ENCODE measurements around the gene ATP5PO. TPM values are rescaled to one million over a fixed set of nuclear protein-coding genes. Genes with fewer than 3 reads are reported as not detected.
"Not testable (repeated sequence)": the region's sequence is repeated elsewhere in the genome, so short reads cannot be mapped to it uniquely, and the experiment has no call there.

Gene ATP5PO
- total RNA-seq, 2 experiments from 2014 or later = 234 to 241 TPM

DNA sequence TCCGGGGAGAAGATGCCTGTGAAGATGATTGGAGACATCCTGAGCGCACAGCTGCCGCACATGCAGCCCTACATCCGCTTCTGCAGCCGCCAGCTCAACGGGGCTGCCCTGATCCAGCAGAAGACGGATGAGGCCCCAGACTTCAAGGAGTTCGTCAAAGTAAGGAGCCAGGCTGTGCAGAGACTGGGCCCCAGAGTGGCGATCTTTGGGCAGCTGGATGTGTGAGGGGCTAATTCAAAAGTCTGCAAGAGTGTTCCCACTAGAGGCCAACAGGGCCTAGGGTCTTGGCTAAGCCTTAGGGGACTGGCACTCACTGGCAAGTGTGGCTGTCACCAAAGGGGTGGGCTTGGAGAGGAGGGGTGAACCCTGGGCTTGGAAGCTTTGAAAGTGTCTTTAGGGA, 50.4 kb downstream of the ATP5PO start:
- Mint-ChIP-seq H3K4me3 (no peak overlapping the region), H3K4me1 (ENCODE audit: low read depth) (peaks cover 3% of the 10 kb centered on the region), H3K27me3 (no peaks in the 10 kb centered on the region), H3K9me3 (no peaks in the 10 kb centered on the region), H3K27ac (no peak overlapping the region), H3K36me3 (ENCODE audit: low read depth) (no peaks in the 10 kb centered on the region)
- TF ChIP-seq, protein P1, sequence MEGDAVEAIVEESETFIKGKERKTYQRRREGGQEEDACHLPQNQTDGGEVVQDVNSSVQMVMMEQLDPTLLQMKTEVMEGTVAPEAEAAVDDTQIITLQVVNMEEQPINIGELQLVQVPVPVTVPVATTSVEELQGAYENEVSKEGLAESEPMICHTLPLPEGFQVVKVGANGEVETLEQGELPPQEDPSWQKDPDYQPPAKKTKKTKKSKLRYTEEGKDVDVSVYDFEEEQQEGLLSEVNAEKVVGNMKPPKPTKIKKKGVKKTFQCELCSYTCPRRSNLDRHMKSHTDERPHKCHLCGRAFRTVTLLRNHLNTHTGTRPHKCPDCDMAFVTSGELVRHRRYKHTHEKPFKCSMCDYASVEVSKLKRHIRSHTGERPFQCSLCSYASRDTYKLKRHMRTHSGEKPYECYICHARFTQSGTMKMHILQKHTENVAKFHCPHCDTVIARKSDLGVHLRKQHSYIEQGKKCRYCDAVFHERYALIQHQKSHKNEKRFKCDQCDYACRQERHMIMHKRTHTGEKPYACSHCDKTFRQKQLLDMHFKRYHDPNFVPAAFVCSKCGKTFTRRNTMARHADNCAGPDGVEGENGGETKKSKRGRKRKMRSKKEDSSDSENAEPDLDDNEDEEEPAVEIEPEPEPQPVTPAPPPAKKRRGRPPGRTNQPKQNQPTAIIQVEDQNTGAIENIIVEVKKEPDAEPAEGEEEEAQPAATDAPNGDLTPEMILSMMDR (IDR thresholded peaks at IDR 0.05) = no peak
- ChIA-PET CTCF (no interaction called here), POLR2A (no interaction called here)
- no peak for ATAC-seq
- intact Hi-C loops (cut with micrococcal nuclease) = no loop called here
- no peak for DNase-seq

DNA sequence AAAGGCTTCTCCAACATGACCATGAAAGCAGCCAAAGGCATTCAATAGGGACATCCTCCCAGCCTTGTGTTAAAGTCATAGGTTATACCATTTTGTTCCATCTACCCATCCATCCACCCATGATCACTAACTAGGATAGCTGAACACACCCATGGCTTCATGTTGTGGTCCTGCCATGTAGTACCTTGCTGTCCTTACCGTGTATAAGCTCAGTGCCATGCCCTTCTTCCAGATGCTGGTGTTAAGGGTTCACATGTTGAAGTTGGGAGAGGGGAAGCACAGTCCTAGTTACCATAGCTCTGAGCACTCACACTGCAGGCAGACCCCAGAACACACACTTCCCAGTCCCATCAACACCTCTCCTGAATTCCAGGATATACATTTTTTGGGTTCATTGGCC, 51.5 kb downstream of the ATP5PO start:
- Mint-ChIP-seq H3K4me3 (no peak overlapping the region), H3K27me3 (no peaks in the 10 kb centered on the region), H3K9me3 (no peaks in the 10 kb centered on the region), H3K4me1 (ENCODE audit: low read depth) (peaks cover 3% of the 10 kb centered on the region), H3K36me3 (ENCODE audit: low read depth) (no peaks in the 10 kb centered on the region), H3K27ac (no peak overlapping the region)
- DNase-seq (no peak), ATAC-seq (no peak)
- CTCF ChIA-PET = no interaction called here
- POLR2A ChIA-PET = no interaction called here
- intact Hi-C loops (cut with micrococcal nuclease) = no loop called here
- TF ChIP-seq, protein P1 (IDR thresholded peaks at IDR 0.05) = no peak

DNA sequence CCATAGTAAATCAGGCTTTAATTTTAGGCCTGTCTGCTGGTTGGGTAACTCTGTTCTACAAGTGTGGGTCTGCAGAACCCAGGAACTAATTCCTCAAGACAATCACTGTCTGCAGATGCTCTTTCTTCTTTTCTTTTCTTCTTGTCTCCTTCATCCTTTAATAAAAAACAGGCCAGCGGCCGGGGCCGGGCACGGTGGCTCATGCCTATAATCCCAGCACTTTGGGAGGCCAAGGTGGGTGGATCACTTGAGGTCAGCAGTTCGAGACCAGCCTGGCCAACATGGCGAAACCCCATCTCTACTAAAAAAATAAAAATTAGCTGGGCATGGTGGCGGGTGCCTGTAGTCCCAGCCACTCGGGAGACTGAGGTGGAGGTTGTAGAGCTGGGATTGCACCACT, 52.4 kb downstream of the ATP5PO start:
- DNase-seq; POLR2A ChIA-PET; H3K36me3 Mint-ChIP-seq (ENCODE audit: low read depth); ATAC-seq; H3K27me3 Mint-ChIP-seq; H3K9me3 Mint-ChIP-seq; CTCF ChIA-PET; H3K27ac Mint-ChIP-seq; intact Hi-C loops (cut with micrococcal nuclease); H3K4me1 Mint-ChIP-seq (ENCODE audit: low read depth); H3K4me3 Mint-ChIP-seq: not testable (repeated sequence)

DNA sequence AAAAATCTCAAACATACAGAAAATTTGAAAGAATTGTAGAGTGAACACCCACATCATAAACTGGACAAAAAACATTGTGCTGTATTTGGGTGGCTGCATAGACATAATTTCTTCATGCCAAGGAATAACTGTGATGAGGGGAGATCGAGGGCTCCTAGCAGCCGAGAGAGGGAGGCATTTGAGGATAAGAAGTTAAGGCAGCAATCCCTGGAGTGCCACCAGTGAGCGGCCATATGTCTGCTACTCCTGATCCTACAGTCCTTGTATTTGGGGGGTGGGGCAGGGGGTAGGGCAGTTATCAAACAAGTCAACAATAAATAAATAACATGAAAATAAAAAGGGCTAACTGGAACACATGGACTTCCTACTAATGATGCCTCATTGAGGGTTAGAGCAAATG, 54.5 kb downstream of the ATP5PO start:
- Mint-ChIP-seq H3K36me3 (ENCODE audit: low read depth) (no peaks in the 10 kb centered on the region), H3K27ac (no peak overlapping the region), H3K4me1 (ENCODE audit: low read depth) (no peaks in the 10 kb centered on the region), H3K4me3 (no peak overlapping the region), H3K9me3 (no peaks in the 10 kb centered on the region), H3K27me3 (no peaks in the 10 kb centered on the region)
- CTCF ChIA-PET = no interaction called here
- ATAC-seq (no peak), DNase-seq (no peak)
- TF ChIP-seq, protein P1 (IDR thresholded peaks at IDR 0.05) = no peak
- intact Hi-C loops (cut with micrococcal nuclease) = no loop called here
- POLR2A ChIA-PET = no interaction called here

DNA sequence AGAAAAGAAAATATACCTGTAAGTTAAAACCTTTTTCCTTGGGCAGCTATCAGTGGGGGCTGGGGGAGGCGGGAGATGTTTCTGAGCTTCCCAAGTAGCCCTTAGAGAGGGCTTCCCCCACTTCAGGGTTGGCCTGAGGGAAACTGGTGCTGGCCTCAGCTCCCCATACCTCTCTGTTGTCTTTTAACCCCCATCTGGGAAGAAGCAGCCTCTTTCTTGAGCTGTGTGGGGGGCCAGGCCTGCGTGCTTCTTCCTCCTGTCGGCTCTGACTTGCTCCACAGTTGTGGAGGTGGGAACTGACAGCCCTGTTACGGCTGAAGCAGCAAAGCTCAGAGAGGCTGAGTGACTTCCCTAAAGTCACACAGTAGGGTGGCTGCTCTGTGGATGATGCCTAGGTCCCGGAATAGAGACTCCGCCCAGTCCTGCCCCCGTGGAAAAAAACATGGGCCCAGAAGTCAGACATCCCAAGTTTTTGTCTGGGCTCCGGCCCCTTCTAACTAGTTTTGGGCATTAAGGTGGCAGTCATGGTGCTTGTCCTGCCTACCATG, 55.2 kb downstream of the ATP5PO start:
- Mint-ChIP-seq H3K9me3 (no peaks in the 10 kb centered on the region), H3K4me3 (no peak overlapping the region), H3K27me3 (no peaks in the 10 kb centered on the region), H3K36me3 (ENCODE audit: low read depth) (no peaks in the 10 kb centered on the region), H3K4me1 (ENCODE audit: low read depth) (no peaks in the 10 kb centered on the region), H3K27ac (no peak overlapping the region)
- CTCF ChIA-PET = no interaction called here
- ATAC-seq (no peak), DNase-seq (no peak)
- TF ChIP-seq, protein P1 (IDR thresholded peaks at IDR 0.05) = no peak
- POLR2A ChIA-PET = no interaction called here
- intact Hi-C loops (cut with micrococcal nuclease) = no loop called here
